ENCODE data around the gene PLEKHO2.

DNA sequence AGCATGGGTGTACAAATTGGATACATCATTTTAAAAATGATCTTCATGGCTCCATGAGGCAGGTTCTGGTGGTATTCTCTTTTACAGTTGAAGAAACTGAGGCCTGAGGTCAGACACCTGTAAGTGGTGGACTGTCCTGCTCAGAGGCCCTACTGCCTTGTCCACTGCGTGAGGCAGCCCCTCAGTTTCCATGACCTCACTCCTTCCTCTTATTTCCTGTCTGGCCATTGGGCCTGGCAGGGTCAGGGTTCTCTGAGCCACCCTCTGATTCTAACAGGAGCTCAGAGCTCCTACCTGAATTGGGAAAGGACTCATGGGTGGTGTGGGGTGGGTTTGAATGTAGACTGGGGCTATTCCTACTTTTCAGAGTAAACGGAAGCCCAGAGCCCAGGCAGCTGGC, 17.5 kb downstream of the PLEKHO2 start:
- TF ChIP-seq ELF1 (CRISPR knock-in tag; IDR thresholded peaks at IDR 0.05) (no peak), ZNF160 (CRISPR knock-in tag; IDR thresholded peaks at IDR 0.05) (no peak), ZNF878 (CRISPR knock-in tag; IDR thresholded peaks at IDR 0.05) (no peak), NFIC (IDR thresholded peaks at IDR 0.05; ENCODE audit: low read length) (no peak)
- TF ChIP-seq, protein P1, sequence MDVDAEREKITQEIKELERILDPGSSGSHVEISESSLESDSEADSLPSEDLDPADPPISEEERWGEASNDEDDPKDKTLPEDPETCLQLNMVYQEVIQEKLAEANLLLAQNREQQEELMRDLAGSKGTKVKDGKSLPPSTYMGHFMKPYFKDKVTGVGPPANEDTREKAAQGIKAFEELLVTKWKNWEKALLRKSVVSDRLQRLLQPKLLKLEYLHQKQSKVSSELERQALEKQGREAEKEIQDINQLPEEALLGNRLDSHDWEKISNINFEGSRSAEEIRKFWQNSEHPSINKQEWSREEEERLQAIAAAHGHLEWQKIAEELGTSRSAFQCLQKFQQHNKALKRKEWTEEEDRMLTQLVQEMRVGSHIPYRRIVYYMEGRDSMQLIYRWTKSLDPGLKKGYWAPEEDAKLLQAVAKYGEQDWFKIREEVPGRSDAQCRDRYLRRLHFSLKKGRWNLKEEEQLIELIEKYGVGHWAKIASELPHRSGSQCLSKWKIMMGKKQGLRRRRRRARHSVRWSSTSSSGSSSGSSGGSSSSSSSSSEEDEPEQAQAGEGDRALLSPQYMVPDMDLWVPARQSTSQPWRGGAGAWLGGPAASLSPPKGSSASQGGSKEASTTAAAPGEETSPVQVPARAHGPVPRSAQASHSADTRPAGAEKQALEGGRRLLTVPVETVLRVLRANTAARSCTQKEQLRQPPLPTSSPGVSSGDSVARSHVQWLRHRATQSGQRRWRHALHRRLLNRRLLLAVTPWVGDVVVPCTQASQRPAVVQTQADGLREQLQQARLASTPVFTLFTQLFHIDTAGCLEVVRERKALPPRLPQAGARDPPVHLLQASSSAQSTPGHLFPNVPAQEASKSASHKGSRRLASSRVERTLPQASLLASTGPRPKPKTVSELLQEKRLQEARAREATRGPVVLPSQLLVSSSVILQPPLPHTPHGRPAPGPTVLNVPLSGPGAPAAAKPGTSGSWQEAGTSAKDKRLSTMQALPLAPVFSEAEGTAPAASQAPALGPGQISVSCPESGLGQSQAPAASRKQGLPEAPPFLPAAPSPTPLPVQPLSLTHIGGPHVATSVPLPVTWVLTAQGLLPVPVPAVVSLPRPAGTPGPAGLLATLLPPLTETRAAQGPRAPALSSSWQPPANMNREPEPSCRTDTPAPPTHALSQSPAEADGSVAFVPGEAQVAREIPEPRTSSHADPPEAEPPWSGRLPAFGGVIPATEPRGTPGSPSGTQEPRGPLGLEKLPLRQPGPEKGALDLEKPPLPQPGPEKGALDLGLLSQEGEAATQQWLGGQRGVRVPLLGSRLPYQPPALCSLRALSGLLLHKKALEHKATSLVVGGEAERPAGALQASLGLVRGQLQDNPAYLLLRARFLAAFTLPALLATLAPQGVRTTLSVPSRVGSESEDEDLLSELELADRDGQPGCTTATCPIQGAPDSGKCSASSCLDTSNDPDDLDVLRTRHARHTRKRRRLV (CRISPR knock-in tag; IDR thresholded peaks at IDR 0.05), result no peak
- TF ChIP-seq, protein P2, sequence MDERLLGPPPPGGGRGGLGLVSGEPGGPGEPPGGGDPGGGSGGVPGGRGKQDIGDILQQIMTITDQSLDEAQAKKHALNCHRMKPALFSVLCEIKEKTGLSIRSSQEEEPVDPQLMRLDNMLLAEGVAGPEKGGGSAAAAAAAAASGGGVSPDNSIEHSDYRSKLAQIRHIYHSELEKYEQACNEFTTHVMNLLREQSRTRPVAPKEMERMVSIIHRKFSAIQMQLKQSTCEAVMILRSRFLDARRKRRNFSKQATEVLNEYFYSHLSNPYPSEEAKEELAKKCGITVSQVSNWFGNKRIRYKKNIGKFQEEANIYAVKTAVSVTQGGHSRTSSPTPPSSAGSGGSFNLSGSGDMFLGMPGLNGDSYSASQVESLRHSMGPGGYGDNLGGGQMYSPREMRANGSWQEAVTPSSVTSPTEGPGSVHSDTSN (CRISPR knock-in tag; IDR thresholded peaks at IDR 0.05), result no peak
- TF ChIP-seq, protein P3, sequence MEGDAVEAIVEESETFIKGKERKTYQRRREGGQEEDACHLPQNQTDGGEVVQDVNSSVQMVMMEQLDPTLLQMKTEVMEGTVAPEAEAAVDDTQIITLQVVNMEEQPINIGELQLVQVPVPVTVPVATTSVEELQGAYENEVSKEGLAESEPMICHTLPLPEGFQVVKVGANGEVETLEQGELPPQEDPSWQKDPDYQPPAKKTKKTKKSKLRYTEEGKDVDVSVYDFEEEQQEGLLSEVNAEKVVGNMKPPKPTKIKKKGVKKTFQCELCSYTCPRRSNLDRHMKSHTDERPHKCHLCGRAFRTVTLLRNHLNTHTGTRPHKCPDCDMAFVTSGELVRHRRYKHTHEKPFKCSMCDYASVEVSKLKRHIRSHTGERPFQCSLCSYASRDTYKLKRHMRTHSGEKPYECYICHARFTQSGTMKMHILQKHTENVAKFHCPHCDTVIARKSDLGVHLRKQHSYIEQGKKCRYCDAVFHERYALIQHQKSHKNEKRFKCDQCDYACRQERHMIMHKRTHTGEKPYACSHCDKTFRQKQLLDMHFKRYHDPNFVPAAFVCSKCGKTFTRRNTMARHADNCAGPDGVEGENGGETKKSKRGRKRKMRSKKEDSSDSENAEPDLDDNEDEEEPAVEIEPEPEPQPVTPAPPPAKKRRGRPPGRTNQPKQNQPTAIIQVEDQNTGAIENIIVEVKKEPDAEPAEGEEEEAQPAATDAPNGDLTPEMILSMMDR (CRISPR knock-in tag; IDR thresholded peaks at IDR 0.05), result no peak
